GM10266 (cell line): ENCODE measurements around the gene PRMT3.
"Not testable (repeated sequence)": the region's sequence is repeated elsewhere in the genome, so short reads cannot be mapped to it uniquely, and the experiment has no call there.

Source experiments
- DNase-seq: peaks from one replicate; pipeline ENCODE4 v3.0.0; 2012; ENCODE audit errors: extremely low spot score
- TF ChIP-seq, protein P1 (sequence below): IDR thresholded peaks from 2 replicates; pipeline ENCODE4 v1.5.1; 2012; ENCODE audit warnings: mild to moderate bottlenecking, low read depth; ENCODE audit not compliant: control insufficient read depth, insufficient read depth; ENCODE audit errors: missing control alignments

Gene PRMT3

DNA sequence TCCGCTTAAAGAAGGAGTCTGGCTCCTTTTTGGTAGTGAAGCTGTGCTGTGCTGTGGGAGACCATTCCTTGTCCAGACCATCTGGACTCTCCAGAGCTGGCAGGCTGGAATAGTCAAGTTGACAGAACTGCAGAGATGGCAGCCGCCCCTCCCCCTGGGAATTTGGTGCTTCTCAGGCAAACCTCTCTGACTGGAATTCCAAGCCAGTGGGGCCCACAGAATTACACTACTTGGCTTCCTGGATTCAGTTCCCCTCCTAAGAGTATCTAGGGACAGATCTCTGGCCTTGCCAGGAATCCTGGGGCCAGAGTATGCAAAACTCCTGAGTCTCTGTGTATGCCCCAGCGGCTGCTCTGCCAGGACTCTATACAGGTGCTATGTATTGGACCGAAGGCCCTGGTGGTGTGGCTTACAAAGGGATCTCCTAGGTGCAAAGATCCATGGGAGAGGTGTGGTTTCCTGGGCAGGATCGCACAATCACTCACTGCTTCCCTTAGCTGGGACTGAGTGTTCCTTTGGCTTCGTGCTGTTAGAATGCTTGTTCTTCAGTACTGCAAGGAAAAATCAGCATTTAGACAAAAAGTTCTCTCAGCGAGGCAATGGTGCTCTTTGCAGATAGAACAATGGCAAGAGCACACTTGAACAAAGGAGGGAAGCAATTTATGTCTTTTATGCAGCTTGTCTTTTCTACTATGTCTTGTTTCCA, 86.8 kb downstream of the PRMT3 start:
- DNase-seq = no peak
- TF ChIP-seq, protein P1, sequence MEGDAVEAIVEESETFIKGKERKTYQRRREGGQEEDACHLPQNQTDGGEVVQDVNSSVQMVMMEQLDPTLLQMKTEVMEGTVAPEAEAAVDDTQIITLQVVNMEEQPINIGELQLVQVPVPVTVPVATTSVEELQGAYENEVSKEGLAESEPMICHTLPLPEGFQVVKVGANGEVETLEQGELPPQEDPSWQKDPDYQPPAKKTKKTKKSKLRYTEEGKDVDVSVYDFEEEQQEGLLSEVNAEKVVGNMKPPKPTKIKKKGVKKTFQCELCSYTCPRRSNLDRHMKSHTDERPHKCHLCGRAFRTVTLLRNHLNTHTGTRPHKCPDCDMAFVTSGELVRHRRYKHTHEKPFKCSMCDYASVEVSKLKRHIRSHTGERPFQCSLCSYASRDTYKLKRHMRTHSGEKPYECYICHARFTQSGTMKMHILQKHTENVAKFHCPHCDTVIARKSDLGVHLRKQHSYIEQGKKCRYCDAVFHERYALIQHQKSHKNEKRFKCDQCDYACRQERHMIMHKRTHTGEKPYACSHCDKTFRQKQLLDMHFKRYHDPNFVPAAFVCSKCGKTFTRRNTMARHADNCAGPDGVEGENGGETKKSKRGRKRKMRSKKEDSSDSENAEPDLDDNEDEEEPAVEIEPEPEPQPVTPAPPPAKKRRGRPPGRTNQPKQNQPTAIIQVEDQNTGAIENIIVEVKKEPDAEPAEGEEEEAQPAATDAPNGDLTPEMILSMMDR = no peak

DNA sequence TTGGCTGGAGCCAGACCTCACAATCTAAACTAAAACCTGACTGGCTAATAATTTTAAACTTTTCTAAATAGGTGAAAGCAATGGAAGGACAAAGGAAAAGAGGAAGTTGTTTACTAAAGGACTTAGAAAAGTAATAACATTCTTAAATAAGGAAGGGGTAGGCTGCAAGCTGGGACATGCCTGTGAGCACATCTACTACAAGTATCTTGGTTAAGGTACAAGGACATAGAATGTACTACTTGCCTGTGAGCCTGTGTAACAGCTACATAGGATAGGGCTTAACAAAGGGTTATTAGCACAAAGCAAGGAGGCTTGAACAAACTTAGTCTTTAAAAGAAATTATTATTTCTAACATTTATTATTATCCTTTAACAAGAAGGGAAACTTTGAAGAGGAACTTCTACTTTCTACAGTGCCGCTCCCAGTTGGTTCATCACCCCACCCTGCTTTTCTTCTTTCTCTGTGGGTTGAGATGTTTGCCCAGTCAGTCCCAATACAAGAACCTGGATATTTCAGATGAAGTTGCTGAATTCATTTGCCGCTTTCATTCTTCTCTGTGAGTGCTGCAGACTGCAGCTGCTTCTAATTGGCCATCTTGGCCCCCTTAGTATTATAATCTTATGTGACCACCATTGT, 87.5 kb downstream of the PRMT3 start:
- no peak for DNase-seq
- TF ChIP-seq, protein P1 = no peak

DNA sequence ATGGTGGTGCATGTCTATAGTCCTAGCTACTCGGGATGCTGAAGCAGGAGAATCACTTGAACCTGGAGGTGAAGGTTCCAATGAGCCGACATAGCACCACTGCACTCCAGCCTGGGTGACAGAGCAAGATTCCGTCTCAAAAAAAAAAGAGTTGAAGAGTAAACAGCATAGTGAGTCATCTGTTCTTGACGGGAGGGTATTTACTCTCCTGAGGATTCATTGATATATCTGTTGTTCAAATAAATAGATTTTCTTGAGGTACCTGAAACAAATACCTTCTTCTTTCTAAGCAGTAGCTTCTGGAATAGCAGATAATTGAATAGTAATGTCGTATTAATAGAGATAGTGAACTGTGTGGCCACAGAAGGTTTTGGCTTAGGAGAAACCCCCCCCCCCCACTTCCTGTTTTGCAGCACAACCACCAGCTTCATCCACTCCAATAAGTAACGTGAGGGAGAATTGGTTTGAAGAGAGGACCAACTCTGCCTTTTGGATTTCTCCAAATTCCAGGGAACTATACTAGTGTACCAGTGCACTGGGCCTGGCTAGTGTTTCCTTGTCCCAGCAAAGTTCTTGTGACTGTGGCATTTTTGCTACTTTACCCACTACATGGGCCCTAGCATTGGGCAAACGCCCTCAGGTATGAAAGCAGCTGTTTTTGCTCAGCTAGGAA, 90.0 kb downstream of the PRMT3 start:
- TF ChIP-seq, protein P1 = no peak
- no peak for DNase-seq

DNA sequence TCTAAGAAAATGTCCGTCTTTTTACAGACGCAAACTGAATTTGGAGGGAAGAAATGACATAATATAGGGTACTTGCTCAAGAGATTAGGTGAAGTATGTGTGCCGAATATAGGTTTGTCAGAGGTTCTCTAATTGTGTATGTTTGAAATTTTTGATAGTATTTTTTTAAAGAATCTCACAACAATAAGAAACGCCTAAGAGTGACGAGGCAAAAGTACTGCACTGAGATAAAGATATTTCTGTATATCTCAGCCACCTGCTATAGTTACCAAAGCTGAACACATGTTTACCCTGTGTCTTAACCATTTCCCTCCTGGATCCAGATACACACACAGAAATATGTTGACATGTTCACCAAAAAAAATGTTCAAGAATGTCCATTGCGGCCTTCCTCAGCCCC, 92.0 kb downstream of the PRMT3 start:
- TF ChIP-seq, protein P1 = no peak
- DNase-seq = no peak

DNA sequence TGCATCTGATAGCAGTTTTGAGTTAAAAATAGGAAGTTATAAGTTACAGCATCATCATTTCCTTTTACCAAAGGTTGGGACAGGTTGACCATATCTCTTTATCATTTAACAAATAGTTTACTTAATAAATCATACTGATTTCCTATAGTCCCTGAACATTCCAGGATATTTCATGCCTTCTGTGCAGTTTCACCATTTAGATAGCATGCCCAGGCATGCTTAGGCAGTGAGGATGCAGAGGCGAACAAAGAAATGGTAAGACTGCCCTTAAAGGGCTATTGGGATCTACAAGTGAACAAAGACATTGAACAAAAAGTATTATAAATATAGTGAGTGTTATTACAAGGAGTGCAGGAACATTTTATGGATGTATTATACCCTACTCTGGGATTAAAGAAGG, 96.4 kb downstream of the PRMT3 start:
- no peak for DNase-seq
- TF ChIP-seq, protein P1 = no peak

DNA sequence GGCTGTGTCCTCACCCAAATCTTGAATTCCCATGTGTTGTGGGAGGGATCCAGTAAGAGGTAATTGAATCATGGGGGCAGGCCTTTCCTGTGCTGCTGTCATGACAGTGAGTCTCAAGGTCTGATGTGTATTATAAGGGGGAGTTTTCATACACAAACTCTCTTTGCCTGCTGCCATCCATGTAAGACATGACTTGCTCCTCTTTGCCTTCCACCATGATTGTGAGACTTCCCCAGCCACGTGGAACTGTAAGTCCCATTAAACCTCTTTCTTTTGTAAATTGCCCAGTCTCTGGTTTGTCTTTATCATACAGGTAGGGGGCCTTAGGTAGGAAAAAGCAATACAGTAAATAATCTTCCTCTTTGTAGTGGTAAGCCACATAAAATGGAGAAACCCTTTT, 96.9 kb downstream of the PRMT3 start:
- DNase-seq = not testable (repeated sequence)

DNA sequence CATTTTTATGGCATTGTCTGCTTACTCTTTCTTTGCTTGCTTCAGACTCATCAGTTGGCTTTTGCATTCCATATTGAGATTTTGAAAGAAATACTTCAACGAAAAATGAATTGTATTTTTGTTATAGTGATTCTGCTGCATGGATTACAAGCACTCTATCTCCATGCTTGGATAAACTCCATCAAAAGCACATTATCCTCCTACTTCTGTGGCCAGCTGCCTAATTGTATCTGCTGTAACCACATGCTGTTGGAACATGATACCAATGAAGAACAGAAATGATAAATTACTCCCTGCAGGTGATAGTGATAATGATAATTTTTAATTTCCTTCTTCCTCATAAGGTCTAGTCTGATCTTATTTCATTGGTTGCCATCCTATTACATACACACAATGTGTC, 100.8 kb downstream of the PRMT3 start:
- DNase-seq = no peak
- TF ChIP-seq, protein P1 = no peak
